NCI-H1417 treated with DMSO at 0.1 percent for 48 hours (cell line): Measurements from ENCODE around the gene BICD1.
"Not testable (repeated sequence)": the region's sequence is repeated elsewhere in the genome, so short reads cannot be mapped to it uniquely, and the experiment has no call there.

Source experiments
- DNase-seq: peaks from one replicate; lab custom pipeline; 2025; lab: John Stamatoyannopoulos, UW

The BICD1 gene

GRCh38 chr12:32191445-32191844 lies 84.8 kb downstream of the BICD1 start:
- DNase-seq = no peak

- DNase-seq = no peak
These were observed 89.9 kb downstream of the BICD1 start for GRCh38 chr12:32196250-32197198.

GRCh38 chr12:32197421-32197820 lies 90.8 kb downstream of the BICD1 start:
- no peak for DNase-seq

GRCh38 chr12:32198555-32198954 lies 91.9 kb downstream of the BICD1 start:
- DNase-seq = no peak

- no peak for DNase-seq
These were observed 94.4 kb downstream of the BICD1 start for GRCh38 chr12:32201096-32201495.

- no peak for DNase-seq
These were observed 95.3 kb downstream of the BICD1 start for GRCh38 chr12:32201976-32202375.

- no peak for DNase-seq
These were observed 99.1 kb downstream of the BICD1 start for GRCh38 chr12:32205731-32206130.

GRCh38 chr12:32208355-32208754 lies 101.7 kb downstream of the BICD1 start:
- DNase-seq = no peak

GRCh38 chr12:32211066-32211899 lies 104.6 kb downstream of the BICD1 start:
- no peak for DNase-seq

GRCh38 chr12:32211900-32212156 lies 105.2 kb downstream of the BICD1 start:
- no peak for DNase-seq

- no peak for DNase-seq
These were observed 108.1 kb downstream of the BICD1 start for GRCh38 chr12:32214723-32215122.

- DNase-seq = no peak
These were observed 111.0 kb downstream of the BICD1 start for GRCh38 chr12:32217354-32218310.

- DNase-seq = no peak
These were observed 117.3 kb downstream of the BICD1 start for GRCh38 chr12:32223941-32224340.

- DNase-seq = no peak
These were observed 120.1 kb downstream of the BICD1 start for GRCh38 chr12:32226768-32227167.

GRCh38 chr12:32229971-32230612 lies 123.4 kb downstream of the BICD1 start:
- DNase-seq = no peak

GRCh38 chr12:32230613-32230993 lies 124.0 kb downstream of the BICD1 start:
- no peak for DNase-seq

GRCh38 chr12:32231361-32231760 lies 124.7 kb downstream of the BICD1 start:
- not testable (repeated sequence) for DNase-seq

GRCh38 chr12:32233568-32233967 lies 126.9 kb downstream of the BICD1 start:
- no peak for DNase-seq

GRCh38 chr12:32235251-32235650 lies 128.6 kb downstream of the BICD1 start:
- DNase-seq = no peak

GRCh38 chr12:32240162-32240561 lies 133.5 kb downstream of the BICD1 start:
- DNase-seq = no peak

GRCh38 chr12:32240831-32241230 lies 134.2 kb downstream of the BICD1 start:
- no peak for DNase-seq

GRCh38 chr12:32242641-32243040 lies 136.0 kb downstream of the BICD1 start:
- DNase-seq = no peak
